AG20443 (cell line): ENCODE measurements around the gene SEPTIN8.
A peak's percentile ranks its signal among the peaks of the same experiment; 100 is the strongest.

Experiments
- DNase-seq: peaks from one replicate; pipeline ENCODE4 v3.0.0; 2012; ENCODE audit warnings: low spot score, mixed read lengths

SEPTIN8 gene

GRCh38 chr5:132777209-132778069 is at the start of gene SEPTIN8:
TSS of gene SEPTIN8 (minus strand) at chr5:132777239. CDS start at chr5:132777137, 102 bp downstream.
- peak; percentile 82 for DNase-seq

- DNase-seq: no peak
Observed at GRCh38 chr5:132826424-132827082, 49.5 kb upstream of the SEPTIN8 start.

GRCh38 chr5:132825834-132826391 is 48.9 kb upstream of the SEPTIN8 start:
- no peak for DNase-seq

GRCh38 chr5:132825033-132825833 is 48.2 kb upstream of the SEPTIN8 start:
- no peak for DNase-seq

GRCh38 chr5:132824426-132824825 is 47.4 kb upstream of the SEPTIN8 start:
- DNase-seq: no peak

GRCh38 chr5:132823481-132824050 is 46.5 kb upstream of the SEPTIN8 start:
- no peak for DNase-seq

GRCh38 chr5:132822650-132823480 is 45.8 kb upstream of the SEPTIN8 start:
- DNase-seq: no peak

GRCh38 chr5:132821791-132822190 is 44.8 kb upstream of the SEPTIN8 start:
- peak; percentile 53 for DNase-seq

- DNase-seq: no peak
Observed at GRCh38 chr5:132821350-132821749, 44.3 kb upstream of the SEPTIN8 start.

GRCh38 chr5:132820162-132820754 is 43.2 kb upstream of the SEPTIN8 start:
- peak; percentile 91 for DNase-seq

GRCh38 chr5:132819468-132819867 is 42.4 kb upstream of the SEPTIN8 start:
- DNase-seq: no peak

- no peak for DNase-seq
Observed at GRCh38 chr5:132817011-132817410, 40.0 kb upstream of the SEPTIN8 start.

GRCh38 chr5:132816554-132816953 is 39.5 kb upstream of the SEPTIN8 start:
- no peak for DNase-seq

- DNase-seq: no peak
Observed at GRCh38 chr5:132816083-132816482, 39.0 kb upstream of the SEPTIN8 start.

GRCh38 chr5:132815454-132815853 is 38.4 kb upstream of the SEPTIN8 start:
- DNase-seq: peak; percentile 56

GRCh38 chr5:132814503-132815294 is 37.7 kb upstream of the SEPTIN8 start:
- no peak for DNase-seq

GRCh38 chr5:132813599-132814502 is 36.8 kb upstream of the SEPTIN8 start:
- peak; percentile 52 for DNase-seq

- DNase-seq: no peak
Observed at GRCh38 chr5:132812781-132813598, 36.0 kb upstream of the SEPTIN8 start, which contains the start of gene SOWAHA. TSS of gene SOWAHA (plus strand) at chr5:132813302. CDS start at chr5:132813622, 320 bp downstream.
